ENCODE results near the gene GRB10.
A peak's percentile ranks its signal among the peaks of the same experiment; 100 is the strongest.

The GRB10 gene

GRCh38 chr7:50637725-50638643, 144.7 kb downstream of the GRB10 start:
- Mint-ChIP-seq H3K27ac (no peak overlapping the region), H3K9me3 (peaks cover 24% of the 10 kb centered on the region), H3K36me3 (ENCODE audit: low read depth) (peaks cover 15% of the 10 kb centered on the region), H3K4me3 (no peak overlapping the region), H3K4me1 (ENCODE audit: low read depth) (peaks cover 12% of the 10 kb centered on the region), H3K27me3 (ENCODE audit: low read depth) (peaks cover 33% of the 10 kb centered on the region)
- DNase-seq (ENCODE audit: low spot score), result no peak

- peaks cover 24% of the 10 kb centered on the region for H3K9me3 Mint-ChIP-seq
- no peak overlapping the region for H3K27ac Mint-ChIP-seq
- DNase-seq (ENCODE audit: low spot score), result no peak
- H3K27me3 Mint-ChIP-seq (ENCODE audit: low read depth), result peaks cover 33% of the 10 kb centered on the region
- peaks cover 15% of the 10 kb centered on the region for H3K36me3 Mint-ChIP-seq (ENCODE audit: low read depth)
- H3K4me3 Mint-ChIP-seq, result no peak overlapping the region
- H3K4me1 Mint-ChIP-seq (ENCODE audit: low read depth), result peaks cover 10% of the 10 kb centered on the region
Observed at GRCh38 chr7:50634378-50634777, 148.3 kb downstream of the GRB10 start.

- Mint-ChIP-seq H3K27me3 (ENCODE audit: low read depth) (peaks cover 30% of the 10 kb centered on the region), H3K36me3 (ENCODE audit: low read depth) (peaks cover 15% of the 10 kb centered on the region), H3K27ac (peak overlapping the region; percentile 18), H3K9me3 (peaks cover 24% of the 10 kb centered on the region), H3K4me1 (ENCODE audit: low read depth) (peaks cover 10% of the 10 kb centered on the region), H3K4me3 (no peak overlapping the region)
- no peak for DNase-seq (ENCODE audit: low spot score)
Observed at GRCh38 chr7:50633414-50633710, 149.3 kb downstream of the GRB10 start.

- H3K36me3 Mint-ChIP-seq (ENCODE audit: low read depth), result peaks cover 15% of the 10 kb centered on the region
Observed at GRCh38 chr7:50632561-50633413, 149.9 kb downstream of the GRB10 start.

GRCh38 chr7:50631639-50632038, 151.1 kb downstream of the GRB10 start:
- DNase-seq (ENCODE audit: low spot score), result no peak
- peaks cover 24% of the 10 kb centered on the region for H3K9me3 Mint-ChIP-seq
- peaks cover 15% of the 10 kb centered on the region for H3K36me3 Mint-ChIP-seq (ENCODE audit: low read depth)
- H3K27ac Mint-ChIP-seq, result no peak overlapping the region
- H3K4me3 Mint-ChIP-seq, result no peak overlapping the region
- H3K4me1 Mint-ChIP-seq (ENCODE audit: low read depth), result peaks cover 10% of the 10 kb centered on the region
- peaks cover 24% of the 10 kb centered on the region for H3K27me3 Mint-ChIP-seq (ENCODE audit: low read depth)

More at GRCh38 chr7:50632561-50633413, 149.9 kb downstream of the GRB10 start:
- H3K9me3 Mint-ChIP-seq, result peaks cover 24% of the 10 kb centered on the region
- peak; percentile 40 for DNase-seq (ENCODE audit: low spot score)
- H3K4me1 Mint-ChIP-seq (ENCODE audit: low read depth), result peaks cover 10% of the 10 kb centered on the region
- H3K4me3 Mint-ChIP-seq, result no peak overlapping the region
- H3K27me3 Mint-ChIP-seq (ENCODE audit: low read depth), result peaks cover 24% of the 10 kb centered on the region
- peak overlapping the region; percentile 18 for H3K27ac Mint-ChIP-seq

- no peak for DNase-seq (ENCODE audit: low spot score)
- H3K36me3 Mint-ChIP-seq (ENCODE audit: low read depth), result peaks cover 15% of the 10 kb centered on the region
- peaks cover 22% of the 10 kb centered on the region for H3K27me3 Mint-ChIP-seq (ENCODE audit: low read depth)
- peaks cover 24% of the 10 kb centered on the region for H3K9me3 Mint-ChIP-seq
- H3K4me3 Mint-ChIP-seq, result no peak overlapping the region
- H3K27ac Mint-ChIP-seq, result no peak overlapping the region
- peaks cover 10% of the 10 kb centered on the region for H3K4me1 Mint-ChIP-seq (ENCODE audit: low read depth)
Observed at GRCh38 chr7:50631100-50631499, 151.6 kb downstream of the GRB10 start.

- H3K4me3 Mint-ChIP-seq, result no peak overlapping the region
- peaks cover 6% of the 10 kb centered on the region for H3K4me1 Mint-ChIP-seq (ENCODE audit: low read depth)
- no peak for DNase-seq (ENCODE audit: low spot score)
- peaks cover 17% of the 10 kb centered on the region for H3K27me3 Mint-ChIP-seq (ENCODE audit: low read depth)
- peaks cover 14% of the 10 kb centered on the region for H3K9me3 Mint-ChIP-seq
- H3K36me3 Mint-ChIP-seq (ENCODE audit: low read depth), result peaks cover 6% of the 10 kb centered on the region
- no peak overlapping the region for H3K27ac Mint-ChIP-seq
Observed at GRCh38 chr7:50629238-50629901, 153.3 kb downstream of the GRB10 start.

- no peak for DNase-seq (ENCODE audit: low spot score)
- no peak overlapping the region for H3K27ac Mint-ChIP-seq
- peaks cover 6% of the 10 kb centered on the region for H3K9me3 Mint-ChIP-seq
- H3K27me3 Mint-ChIP-seq (ENCODE audit: low read depth), result peaks cover 14% of the 10 kb centered on the region
- H3K36me3 Mint-ChIP-seq (ENCODE audit: low read depth), result peaks cover 3% of the 10 kb centered on the region
- H3K4me3 Mint-ChIP-seq, result no peak overlapping the region
- H3K4me1 Mint-ChIP-seq (ENCODE audit: low read depth), result peaks cover 6% of the 10 kb centered on the region
Observed at GRCh38 chr7:50628434-50629084, 154.1 kb downstream of the GRB10 start.

GRCh38 chr7:50627824-50628361, 154.8 kb downstream of the GRB10 start:
- Mint-ChIP-seq H3K9me3 (no peaks in the 10 kb centered on the region), H3K4me3 (no peak overlapping the region), H3K27ac (no peak overlapping the region), H3K36me3 (ENCODE audit: low read depth) (no peaks in the 10 kb centered on the region), H3K27me3 (ENCODE audit: low read depth) (peaks cover 12% of the 10 kb centered on the region), H3K4me1 (ENCODE audit: low read depth) (no peaks in the 10 kb centered on the region)
- DNase-seq (ENCODE audit: low spot score), result no peak

GRCh38 chr7:50626286-50626685, 156.4 kb downstream of the GRB10 start:
- Mint-ChIP-seq H3K9me3 (no peaks in the 10 kb centered on the region), H3K27ac (no peak overlapping the region), H3K27me3 (ENCODE audit: low read depth) (peaks cover 16% of the 10 kb centered on the region), H3K36me3 (ENCODE audit: low read depth) (no peaks in the 10 kb centered on the region), H3K4me3 (no peak overlapping the region), H3K4me1 (ENCODE audit: low read depth) (no peaks in the 10 kb centered on the region)
- peak; percentile 2 for DNase-seq (ENCODE audit: low spot score)

- Mint-ChIP-seq H3K9me3 (no peaks in the 10 kb centered on the region), H3K4me3 (no peak overlapping the region), H3K4me1 (ENCODE audit: low read depth) (no peaks in the 10 kb centered on the region), H3K27me3 (ENCODE audit: low read depth) (peaks cover 20% of the 10 kb centered on the region), H3K36me3 (ENCODE audit: low read depth) (no peaks in the 10 kb centered on the region), H3K27ac (no peak overlapping the region)
- DNase-seq (ENCODE audit: low spot score), result peak; percentile 1
Observed at GRCh38 chr7:50625360-50625759, 157.3 kb downstream of the GRB10 start.

GRCh38 chr7:50622821-50623220, 159.9 kb downstream of the GRB10 start:
- Mint-ChIP-seq H3K27me3 (ENCODE audit: low read depth) (peaks cover 34% of the 10 kb centered on the region), H3K9me3 (no peaks in the 10 kb centered on the region), H3K4me1 (ENCODE audit: low read depth) (no peaks in the 10 kb centered on the region), H3K27ac (no peak overlapping the region), H3K4me3 (no peak overlapping the region), H3K36me3 (ENCODE audit: low read depth) (no peaks in the 10 kb centered on the region)
- DNase-seq (ENCODE audit: low spot score), result no peak

GRCh38 chr7:50621973-50622490, 160.7 kb downstream of the GRB10 start:
- H3K36me3 Mint-ChIP-seq (ENCODE audit: low read depth), result no peaks in the 10 kb centered on the region
- H3K27ac Mint-ChIP-seq, result no peak overlapping the region
- H3K9me3 Mint-ChIP-seq, result no peaks in the 10 kb centered on the region
- peaks cover 32% of the 10 kb centered on the region for H3K27me3 Mint-ChIP-seq (ENCODE audit: low read depth)
- H3K4me3 Mint-ChIP-seq, result no peak overlapping the region
- DNase-seq (ENCODE audit: low spot score), result no peak
- peaks cover under 1% of the 10 kb centered on the region for H3K4me1 Mint-ChIP-seq (ENCODE audit: low read depth)

All from T-helper 2 cell treated with Interferon-gamma antibody and Interleukin-4, amounts not matched to agents 5 μg/mL and 100 μg/mL, for 36 hours (primary cell).